ENCODE results near the gene SIK3.

DNA sequence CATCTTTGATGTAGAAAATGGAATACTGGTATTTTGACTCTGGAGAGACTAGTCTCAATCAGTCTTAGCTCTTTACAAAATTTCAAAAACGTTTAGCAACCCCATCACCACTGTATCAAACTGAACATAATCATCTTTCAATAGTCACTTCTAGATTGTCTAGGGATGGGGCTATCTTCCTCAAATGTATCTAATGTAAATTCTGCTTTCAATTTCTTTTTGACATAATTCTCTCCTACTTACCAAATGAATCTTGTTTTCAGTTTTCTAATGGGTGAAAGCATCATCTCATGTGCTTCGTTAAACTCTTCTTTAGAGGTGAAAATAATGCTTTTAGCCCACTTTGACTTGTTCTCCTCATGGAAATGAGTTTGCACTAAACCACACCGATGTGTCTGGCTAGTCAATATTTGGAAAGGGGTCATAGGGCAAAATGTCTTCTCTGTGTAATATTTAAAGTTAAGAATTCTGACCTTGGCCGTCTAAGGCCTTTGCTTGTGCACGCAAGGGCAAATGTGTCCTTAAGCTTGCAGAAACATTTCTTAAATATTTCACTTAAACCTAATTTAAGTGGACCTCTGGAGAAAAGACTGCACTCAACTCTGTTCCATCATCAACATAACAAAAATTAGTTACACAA is 5.2 kb downstream of the SIK3 start:
- TF ChIP-seq, protein P1, sequence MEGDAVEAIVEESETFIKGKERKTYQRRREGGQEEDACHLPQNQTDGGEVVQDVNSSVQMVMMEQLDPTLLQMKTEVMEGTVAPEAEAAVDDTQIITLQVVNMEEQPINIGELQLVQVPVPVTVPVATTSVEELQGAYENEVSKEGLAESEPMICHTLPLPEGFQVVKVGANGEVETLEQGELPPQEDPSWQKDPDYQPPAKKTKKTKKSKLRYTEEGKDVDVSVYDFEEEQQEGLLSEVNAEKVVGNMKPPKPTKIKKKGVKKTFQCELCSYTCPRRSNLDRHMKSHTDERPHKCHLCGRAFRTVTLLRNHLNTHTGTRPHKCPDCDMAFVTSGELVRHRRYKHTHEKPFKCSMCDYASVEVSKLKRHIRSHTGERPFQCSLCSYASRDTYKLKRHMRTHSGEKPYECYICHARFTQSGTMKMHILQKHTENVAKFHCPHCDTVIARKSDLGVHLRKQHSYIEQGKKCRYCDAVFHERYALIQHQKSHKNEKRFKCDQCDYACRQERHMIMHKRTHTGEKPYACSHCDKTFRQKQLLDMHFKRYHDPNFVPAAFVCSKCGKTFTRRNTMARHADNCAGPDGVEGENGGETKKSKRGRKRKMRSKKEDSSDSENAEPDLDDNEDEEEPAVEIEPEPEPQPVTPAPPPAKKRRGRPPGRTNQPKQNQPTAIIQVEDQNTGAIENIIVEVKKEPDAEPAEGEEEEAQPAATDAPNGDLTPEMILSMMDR (IDR thresholded peaks at IDR 0.05): no peak
- TF ChIP-seq EZH2 (IDR thresholded peaks at IDR 0.05) (no peak), EZH2phosphoT487 (IDR thresholded peaks at IDR 0.05) (no peak)

Measured in neural progenitor cell (in vitro differentiated cells).